CD4-positive, alpha-beta T cell treated with Interleukin-17A for 4 hours (primary cell): ENCODE data around the gene CEP250.

ENCODE experiments used
- DNase-seq: peaks from one replicate; pipeline ENCODE4 v3.0.0-alpha.2; 2020; ENCODE audit warnings: mixed read lengths

Gene CEP250

DNA sequence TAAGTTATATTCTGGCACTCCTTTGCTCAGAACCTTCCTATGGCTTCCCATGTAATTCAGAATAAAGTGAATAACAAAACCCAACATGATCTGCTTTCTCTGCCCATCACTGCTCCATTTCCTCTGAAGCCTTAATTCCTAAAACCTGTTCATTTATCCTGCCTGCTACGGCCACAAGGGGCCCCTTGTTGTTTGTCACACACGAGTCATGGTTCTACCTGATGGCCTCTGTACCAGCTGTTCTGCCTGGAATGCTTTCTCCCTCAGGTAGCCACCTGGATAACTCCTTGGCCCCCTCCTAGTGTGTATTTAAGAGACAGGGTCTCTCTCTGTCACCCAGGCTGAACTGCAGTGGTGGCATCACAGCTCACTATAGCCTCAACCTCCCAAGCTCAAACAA lies 113.2 kb downstream of the CEP250 start:
- no peak for DNase-seq
